PFSK-1 (cell line): ENCODE results near the gene PRKCE.

ENCODE experiments used
- FOXP2 ChIP-seq: optimal IDR thresholded peaks from 2 replicates; pipeline ENCODE3; 2011; ENCODE audit warnings: borderline replicate concordance, control low read depth, inconsistent platforms; ENCODE audit not compliant: insufficient read depth; ENCODE audit errors: extremely low read length, extremely low read depth
- POLR2AphosphoS5 ChIP-seq: IDR thresholded peaks from 2 replicates; pipeline ENCODE4 v1.6.1; 2012; ENCODE audit warnings: low read depth, mild to moderate bottlenecking, control low read depth, low read length, moderate library complexity
- SIN3A ChIP-seq: IDR thresholded peaks from 2 replicates; pipeline ENCODE4 v1.6.1; 2012; ENCODE audit warnings: mild to moderate bottlenecking, low read length, moderate library complexity, borderline replicate concordance; ENCODE audit not compliant: insufficient read depth
- TF ChIP-seq, protein P1 (sequence below), 2 experiments: IDR thresholded peaks; 2 replicates each; pipeline versions ENCODE4 v1.6.1 to v1.8.0; 2011 to 2012; ENCODE audit warnings: low read depth in 2 of 2, low read length in 2 of 2, control low read depth in 1 of 2, inconsistent platforms in 1 of 2, mild to moderate bottlenecking in 1 of 2, moderate library complexity in 1 of 2; ENCODE audit not compliant: insufficient read depth in 1 of 2

DNA sequence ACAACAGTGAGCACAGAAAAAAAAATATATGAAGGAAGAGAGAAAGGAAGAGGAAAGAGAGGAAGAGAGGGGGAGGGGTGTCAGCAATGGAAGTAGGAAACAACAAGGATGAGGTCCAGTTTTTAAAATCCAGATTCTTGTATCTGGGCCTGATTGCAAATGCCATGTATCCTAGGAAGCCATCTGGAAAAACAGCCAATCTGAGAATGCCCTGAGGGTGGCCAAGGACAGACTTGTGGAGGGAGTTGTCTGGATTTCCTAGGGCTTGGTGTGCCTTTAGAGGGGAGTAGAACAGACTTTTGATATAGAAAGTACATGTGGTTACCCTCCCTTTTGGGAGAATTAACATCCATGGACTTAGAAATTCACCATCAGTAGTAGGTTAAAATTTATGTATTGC is 47.1 kb downstream of the PRKCE start:
- TF ChIP-seq SIN3A (no peak), POLR2AphosphoS5 (no peak), FOXP2 (no peak)
- TF ChIP-seq, protein P1, sequence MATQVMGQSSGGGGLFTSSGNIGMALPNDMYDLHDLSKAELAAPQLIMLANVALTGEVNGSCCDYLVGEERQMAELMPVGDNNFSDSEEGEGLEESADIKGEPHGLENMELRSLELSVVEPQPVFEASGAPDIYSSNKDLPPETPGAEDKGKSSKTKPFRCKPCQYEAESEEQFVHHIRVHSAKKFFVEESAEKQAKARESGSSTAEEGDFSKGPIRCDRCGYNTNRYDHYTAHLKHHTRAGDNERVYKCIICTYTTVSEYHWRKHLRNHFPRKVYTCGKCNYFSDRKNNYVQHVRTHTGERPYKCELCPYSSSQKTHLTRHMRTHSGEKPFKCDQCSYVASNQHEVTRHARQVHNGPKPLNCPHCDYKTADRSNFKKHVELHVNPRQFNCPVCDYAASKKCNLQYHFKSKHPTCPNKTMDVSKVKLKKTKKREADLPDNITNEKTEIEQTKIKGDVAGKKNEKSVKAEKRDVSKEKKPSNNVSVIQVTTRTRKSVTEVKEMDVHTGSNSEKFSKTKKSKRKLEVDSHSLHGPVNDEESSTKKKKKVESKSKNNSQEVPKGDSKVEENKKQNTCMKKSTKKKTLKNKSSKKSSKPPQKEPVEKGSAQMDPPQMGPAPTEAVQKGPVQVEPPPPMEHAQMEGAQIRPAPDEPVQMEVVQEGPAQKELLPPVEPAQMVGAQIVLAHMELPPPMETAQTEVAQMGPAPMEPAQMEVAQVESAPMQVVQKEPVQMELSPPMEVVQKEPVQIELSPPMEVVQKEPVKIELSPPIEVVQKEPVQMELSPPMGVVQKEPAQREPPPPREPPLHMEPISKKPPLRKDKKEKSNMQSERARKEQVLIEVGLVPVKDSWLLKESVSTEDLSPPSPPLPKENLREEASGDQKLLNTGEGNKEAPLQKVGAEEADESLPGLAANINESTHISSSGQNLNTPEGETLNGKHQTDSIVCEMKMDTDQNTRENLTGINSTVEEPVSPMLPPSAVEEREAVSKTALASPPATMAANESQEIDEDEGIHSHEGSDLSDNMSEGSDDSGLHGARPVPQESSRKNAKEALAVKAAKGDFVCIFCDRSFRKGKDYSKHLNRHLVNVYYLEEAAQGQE (IDR thresholded peaks at IDR 0.05; ENCODE audit: insufficient read depth in 1 of 2, low read depth in 2 of 2, low read length in 2 of 2) = no peak
